Stimulated activated CD4-positive, alpha-beta T cell treated with anti-CD3 and anti-CD28 coated beads, Interleukin-12 subunit alpha, Interleukin-12 subunit beta, amount 100 ng/mL, for 4 hours (primary cell): ENCODE measurements around the gene CDC20.
"Not testable (repeated sequence)": the region's sequence is repeated elsewhere in the genome, so short reads cannot be mapped to it uniquely, and the experiment has no call there.

Experiments
- DNase-seq: peaks from one replicate; pipeline ENCODE4 v3.0.0-alpha.2; 2020

CDC20 gene

DNA sequence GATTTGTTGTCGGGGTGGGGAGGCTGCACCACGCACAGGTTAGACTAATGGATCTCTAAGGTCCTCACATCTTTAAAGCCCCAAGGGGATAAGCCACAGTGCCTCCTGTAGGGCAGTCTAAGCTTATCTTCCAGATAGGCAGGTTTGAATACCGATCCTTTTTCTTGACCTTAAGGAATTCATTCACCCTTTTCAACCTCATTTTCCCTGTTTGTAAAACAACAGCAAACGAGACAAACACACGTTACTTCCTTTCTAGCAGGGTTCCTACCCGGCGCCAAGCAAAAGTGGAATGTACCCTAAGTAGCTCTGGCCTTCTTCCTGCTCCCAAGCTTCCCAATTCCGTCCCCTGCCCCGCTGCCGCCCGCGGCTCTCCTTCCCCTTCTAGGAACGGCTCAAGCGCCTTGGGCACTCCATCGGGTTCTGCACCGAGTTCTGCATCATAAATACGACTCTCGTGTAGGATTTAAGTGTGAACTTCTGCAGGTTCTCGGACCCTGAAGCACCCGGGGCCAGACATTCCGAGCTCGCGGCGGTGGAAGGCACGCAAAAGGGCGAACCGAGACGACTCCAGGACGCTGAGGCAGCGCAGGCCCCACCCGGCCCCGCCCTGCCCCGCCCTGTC is 548 bp upstream of the CDC20 start:
- no peak for DNase-seq

DNA sequence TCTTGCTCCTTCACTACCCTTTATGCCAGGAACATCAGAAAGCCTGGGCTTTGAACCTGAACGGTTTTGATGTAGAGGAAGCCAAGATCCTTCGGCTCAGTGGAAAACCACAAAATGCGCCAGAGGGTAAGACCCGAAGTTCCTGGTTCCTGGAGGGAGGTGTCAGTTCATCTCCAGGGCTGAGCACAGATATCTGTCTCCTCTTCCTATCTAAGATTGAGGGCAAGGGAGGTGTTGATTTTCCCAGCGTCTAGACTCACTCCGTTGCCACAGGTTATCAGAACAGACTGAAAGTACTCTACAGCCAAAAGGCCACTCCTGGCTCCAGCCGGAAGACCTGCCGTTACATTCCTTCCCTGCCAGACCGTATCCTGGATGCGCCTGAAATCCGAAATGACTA is 915 bp downstream of the CDC20 start:
- no peak for DNase-seq

DNA sequence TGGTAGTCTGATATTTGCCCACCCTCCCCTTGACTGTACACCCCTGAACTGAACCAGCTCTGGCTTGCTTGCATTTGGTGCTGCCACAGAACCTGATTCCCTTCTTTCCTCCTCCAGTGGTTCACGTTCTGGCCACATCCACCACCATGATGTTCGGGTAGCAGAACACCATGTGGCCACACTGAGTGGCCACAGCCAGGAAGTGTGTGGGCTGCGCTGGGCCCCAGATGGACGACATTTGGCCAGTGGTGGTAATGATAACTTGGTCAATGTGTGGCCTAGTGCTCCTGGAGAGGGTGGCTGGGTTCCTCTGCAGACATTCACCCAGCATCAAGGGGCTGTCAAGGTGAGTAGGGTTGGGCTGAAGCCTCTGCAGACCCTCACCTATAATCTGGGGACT is 1.8 kb downstream of the CDC20 start:
- DNase-seq, result no peak

DNA sequence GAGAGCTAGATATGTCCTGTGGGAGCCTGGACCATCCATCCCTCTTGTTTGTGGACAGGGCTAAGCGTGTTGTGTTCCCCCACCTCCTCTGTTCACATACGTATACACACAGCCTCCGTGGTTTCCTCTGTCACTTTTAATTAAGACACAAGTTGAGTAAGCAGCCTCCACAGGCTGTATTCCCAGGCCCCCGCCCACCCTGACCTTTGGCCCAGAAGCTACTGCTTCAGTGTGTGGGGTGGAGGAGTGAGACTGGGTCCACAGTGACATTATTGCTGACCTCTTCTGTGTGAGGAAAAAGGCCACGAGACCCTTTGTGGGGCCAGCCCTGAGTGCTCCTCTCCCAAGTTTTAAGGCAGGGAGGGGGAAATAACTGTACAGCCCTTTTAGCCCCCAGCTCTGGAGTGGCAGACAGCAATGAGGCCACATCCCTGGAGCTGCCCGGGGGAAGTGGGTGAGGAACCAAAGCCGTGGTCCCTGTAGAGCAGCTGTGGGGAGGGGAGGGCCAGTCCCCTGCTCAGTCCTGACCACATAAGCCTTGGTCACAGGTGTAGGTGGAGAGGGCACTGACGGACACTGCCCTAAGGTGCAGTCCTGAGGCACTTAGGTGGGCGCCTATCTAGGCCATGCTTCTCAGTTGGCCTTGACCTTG is 4.6 kb downstream of the CDC20 start:
- DNase-seq, result no peak

DNA sequence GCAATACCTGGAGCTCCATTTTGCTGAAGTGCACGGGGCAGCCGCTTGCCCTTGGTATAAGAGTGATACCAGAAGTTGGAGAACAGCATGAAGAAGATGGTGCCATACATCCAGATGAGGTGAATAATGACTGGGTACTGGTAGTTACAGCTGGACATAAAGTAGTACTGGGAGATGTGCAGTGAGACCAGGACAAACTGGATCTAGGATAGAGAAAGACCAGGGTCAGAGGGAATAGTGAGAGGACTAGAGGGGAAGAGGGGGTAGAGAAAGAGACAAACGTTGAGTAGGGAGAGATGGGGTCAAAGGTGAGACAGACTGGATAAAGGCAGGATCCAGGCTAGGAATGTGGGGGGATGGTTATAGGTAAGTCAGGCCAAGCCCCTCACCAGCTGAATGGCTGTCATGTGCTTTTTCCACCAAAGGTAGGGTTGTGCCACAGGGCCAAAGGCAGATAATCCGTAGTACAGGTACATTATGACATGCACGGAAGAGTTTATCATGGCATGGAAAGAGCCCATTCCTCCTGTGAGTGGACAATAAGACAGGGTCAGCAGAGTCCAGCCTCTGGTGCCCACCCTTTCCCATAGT is 5.2 kb downstream of the CDC20 start:
- no peak for DNase-seq

DNA sequence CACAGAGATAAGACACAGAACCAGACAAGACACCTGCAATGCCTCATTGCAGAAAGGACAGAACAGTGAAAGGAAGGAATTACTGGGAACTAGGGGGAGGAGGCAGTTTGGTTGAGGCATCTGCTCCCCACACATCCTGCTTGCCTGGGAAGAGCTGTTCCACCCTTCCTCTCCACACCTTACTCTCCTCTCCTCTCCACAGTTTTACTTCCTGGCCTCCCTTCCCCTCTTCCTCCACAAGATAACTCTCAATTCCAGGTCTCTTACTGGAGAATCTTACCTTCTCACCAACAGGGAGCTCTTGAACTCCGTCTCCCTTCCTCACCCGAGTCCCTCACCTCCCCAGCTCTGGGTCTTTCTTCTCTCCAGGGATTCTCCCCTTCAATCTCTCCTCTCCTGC is 6.9 kb downstream of the CDC20 start:
- DNase-seq, result no peak

DNA sequence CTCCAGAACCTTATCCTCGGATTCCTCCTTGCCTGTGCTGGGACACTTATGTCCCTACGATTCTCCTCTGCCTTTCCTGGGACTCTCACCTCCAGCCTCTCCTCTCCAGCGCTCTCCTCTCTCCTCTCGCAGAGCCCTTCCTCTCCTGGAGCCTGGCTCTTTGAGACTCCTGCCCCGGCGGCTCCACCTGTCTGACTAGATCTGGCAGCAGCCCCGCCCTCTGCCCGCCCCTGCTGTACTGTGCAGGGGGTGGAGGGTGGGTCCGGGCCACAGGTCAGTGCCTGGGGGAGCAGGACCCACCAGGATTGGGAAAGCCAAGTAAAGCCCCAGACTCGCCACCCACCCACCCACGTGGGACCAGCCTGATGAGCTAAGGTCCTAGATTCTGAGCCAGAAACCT is 7.4 kb downstream of the CDC20 start:
- DNase-seq, result no peak

DNA sequence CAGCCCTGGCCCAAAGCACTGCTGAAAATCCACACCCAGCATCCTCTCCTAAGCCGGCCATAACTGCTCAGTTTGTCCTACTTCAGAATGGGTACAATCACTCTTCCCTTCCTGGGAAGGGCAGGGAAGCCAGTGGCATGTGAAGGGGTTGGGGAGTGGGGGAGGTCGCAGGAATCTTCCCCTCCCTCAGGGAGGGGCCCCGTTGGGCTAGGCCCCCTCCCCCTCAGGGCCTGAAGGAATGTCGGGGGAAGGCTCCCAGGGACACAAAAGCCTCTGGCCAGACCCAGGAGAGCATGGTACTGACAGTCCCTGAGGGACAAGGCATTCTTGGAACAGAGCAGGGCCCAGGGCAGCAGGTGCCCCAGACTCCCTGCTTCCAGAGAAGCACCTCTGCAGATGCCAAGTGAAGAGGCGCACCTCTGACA is 7.8 kb downstream of the CDC20 start:
- no peak for DNase-seq

DNA sequence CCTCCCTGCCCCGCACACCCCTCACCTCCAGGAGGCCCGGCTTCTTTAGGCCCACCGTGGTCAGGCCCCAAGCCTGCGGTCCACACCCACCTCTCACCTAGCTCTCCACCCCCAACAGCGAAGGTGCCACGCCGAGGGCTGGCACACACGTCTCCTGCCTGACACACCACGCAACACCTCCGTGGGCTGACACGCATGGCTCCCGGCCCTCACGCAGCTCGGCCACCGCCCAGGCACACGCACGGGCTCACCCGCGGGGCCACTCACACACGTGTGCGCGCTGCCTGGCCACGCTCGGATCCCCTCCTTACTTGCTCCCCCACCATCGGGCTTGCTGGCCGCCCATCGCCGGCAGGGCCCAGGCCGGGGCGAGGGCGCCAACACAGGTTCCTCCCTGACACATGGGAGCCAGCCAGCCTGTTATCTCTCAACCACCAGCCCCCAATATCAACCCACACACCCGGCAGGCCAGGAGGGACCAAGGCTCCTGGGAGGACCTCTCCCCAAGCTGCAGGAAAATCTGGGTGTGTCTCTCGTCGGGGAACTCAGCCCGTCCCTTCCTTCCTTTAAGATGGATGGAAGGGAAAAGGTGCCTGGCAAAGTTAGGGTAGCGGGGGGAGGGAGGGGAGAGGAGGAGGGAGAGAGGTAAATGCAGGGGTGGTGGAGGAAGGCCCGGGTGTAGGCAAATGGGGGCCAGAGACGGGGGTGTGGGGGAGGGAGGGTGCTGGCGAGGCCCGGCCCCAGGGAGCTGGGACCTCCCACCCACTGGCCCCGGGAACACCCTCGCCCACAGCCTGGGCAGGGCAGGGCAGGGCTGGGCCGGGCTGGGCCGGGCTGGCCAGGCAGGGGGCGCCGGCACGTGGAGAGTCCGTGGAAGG is 8.5 kb downstream of the CDC20 start:
- peak; percentile 29 for DNase-seq

DNA sequence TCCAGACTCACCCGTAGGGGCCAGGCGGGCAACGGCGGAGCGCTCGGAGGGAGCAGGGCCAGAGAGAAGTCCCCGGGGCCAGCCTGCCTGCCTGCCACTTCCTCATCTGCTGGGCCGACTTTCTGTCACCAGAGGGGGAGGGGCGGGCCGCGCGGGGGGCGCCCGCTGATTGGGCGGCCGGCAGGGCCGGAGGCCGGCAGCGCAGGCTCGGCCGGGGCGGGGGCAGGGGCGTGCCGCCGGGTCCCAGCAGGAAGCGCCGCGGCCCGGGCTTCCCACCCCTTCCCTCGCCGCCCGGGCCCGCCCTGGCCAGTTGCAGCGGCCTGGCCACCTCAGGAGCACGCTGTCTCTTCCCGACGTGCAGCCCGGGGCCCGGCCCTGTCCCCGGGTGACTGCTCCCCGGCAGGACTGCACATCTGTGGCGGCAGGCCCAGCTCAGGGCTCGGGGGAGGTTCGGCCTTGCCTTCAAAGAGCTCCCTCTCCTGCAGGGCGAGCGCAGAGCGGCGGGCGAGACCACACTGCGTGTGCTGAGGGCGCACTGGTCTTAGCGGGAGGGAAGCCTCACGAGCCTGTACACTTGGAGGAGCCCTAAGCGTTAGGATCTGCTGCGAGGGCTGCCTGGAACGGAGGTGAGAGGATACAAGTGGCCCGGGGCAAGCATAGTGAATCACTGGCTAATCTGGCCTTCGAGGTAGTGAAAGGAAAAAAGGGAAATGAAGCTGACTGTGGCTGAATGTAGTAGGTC is 9.3 kb downstream of the CDC20 start, which contains the start of gene ELOVL1:
TSS of gene ELOVL1 (minus strand) at position 108 of the 742 bp plus-strand sequence. CDS start 2,402 bp downstream, outside the sequence.
- peak; percentile 93 for DNase-seq

DNA sequence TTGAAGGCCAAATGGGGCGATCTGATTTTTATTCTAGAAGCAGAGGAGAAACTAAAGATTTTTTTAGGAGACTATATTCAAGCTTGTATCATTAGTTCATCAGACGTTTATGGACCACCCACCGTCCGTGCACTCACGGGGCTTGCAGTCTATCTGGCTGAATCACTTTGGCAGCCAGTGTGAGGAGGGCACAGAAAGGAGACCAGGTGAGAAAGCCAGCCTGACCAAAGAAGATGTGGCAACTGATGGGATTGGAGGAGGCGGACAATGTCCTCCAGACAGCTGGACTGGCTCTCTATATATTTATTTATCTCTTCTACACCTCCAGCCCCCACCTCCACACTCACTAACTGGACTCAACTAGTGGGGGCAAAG is 9.9 kb downstream of the CDC20 start:
- no peak for DNase-seq

DNA sequence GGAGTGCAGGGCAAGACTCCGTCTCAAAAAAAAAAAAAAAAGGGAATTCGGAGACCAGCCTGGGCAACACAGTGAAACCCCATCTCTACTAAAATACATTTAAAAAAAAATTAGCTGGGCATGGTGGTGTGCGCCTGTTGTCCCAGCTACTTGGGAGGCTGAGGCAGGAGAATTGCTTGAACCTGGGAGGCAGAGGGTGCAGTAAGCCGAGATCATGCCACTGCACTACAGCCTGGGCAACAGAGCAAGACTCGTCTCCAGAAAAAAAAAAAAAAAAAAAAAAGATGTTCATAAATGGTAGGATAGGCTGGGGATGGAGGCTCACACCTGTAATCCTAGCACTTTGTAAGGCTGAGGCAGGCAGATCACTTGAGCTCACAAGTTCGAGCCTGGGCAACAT is 11.0 kb downstream of the CDC20 start:
- DNase-seq, result not testable (repeated sequence)

DNA sequence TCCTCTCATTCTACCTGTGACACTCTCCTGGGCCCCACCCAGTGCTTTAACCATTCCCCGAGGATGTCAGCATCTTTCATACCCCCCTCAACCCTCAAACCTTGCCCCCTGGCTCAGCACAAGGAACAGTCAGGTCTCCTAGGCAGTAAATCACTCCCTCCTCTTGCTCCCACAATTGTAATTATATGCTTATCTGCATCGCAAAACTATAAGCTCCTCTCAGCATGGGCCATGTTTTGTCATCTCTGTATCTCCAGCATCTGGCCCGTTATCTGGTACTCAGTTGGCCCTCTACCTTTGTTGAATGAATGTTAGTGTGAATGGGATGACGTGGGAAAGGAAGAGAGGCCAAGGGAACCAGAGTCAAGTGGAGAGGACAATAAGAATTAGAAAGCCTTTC is 11.8 kb downstream of the CDC20 start:
- DNase-seq, result no peak

DNA sequence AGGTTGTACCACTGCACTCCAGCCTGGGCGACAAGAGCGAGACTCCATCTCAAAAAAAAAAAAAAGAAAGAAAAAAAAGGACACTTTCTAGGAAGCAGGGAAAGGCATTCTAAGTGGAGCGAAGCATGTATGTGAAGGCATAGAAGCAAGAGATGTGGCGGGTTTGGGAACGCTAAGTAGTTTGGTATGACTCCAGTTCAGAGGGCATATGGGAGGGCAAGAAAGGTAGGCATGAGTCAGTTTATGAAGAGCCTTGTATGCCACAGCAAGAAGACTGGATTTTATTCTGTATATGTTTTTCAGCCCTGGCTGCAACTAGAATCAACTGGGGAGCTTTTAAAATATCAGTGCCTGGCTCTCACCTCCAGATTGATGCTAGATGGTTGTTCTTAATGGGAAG is 13.4 kb downstream of the CDC20 start:
- no peak for DNase-seq

DNA sequence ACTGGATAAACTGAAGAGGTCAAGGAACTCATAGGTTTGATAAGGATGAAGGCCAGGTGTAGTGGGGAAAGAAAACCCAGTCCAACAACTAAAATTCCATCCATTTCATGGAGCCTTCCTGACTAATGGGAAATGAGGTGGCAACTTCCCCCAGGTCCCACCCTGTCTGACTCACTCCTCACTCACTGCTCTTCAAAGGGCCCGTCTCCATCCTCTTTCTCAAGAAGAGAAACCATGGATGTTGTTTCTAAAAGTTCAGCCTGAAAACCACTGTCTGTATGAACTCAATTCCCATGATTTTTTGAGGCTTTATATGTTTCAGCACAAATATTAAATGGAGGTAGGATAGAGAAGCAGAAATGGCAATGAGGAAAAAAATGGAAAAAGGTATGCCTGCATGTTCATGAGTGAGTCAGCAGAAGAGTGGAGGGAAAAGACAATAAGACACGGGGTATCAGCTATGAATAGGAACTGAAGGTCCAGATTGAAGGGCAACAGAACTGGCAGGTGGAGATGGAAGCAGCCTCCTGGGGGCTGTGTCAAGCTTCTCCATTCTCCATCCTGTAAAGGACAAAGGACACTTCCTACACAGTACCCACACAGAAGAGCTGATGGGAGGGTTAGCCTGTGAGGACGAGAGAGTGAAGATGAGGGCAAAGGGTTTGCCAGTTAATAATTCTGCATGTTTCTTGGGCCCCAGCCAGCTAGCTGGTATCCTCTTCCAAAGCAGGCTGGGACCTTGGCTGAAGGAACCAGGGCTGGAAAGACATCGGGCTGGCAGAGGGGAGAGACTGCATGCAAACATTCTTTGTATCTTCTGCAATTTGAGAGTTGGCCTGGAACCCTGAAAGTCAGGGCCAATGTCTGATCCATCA is 14.5 kb downstream of the CDC20 start:
- no peak for DNase-seq

DNA sequence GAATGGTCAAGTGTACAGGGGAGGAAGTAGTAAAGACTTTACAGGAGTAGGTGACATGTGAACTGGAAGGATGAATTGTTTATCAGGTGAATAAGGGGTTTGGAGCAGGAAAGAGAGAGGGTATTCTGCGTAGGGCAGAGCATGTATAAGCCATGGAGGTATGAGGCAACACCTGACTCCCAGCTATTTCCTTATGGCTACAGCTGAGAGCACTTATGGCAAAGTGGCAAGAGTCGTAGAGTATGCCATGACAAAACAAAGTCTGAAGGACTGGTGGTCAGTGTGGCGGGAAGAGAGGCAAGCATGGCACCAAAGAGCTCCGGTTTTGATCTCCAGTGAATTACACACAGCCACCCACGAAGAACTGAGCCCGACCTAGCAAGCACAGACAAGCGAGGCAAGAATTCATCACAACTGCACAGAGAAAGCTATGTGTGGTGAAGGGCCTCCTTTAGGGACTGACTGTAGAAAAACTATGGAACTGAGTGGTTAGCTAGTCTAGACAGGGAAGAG is 18.0 kb downstream of the CDC20 start:
- DNase-seq, result no peak

DNA sequence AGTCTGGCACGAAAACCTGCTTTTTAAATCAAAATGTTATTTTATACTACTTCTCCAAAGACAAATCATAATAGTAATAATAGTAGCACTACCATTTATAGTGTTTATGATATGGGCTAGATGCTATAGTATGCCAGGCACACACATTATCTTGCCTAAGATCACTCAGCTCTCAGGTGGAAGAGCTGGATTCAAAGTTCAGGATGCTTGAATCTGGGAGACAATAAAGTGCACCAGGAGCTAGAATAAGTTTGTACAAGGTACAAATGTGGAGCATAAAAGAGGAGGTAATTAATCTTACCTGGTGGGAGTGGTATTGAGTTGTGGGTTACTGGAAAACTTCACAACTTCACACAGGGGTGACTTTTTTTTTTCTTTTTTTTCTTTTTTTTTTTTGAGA is 19.1 kb downstream of the CDC20 start:
- no peak for DNase-seq

DNA sequence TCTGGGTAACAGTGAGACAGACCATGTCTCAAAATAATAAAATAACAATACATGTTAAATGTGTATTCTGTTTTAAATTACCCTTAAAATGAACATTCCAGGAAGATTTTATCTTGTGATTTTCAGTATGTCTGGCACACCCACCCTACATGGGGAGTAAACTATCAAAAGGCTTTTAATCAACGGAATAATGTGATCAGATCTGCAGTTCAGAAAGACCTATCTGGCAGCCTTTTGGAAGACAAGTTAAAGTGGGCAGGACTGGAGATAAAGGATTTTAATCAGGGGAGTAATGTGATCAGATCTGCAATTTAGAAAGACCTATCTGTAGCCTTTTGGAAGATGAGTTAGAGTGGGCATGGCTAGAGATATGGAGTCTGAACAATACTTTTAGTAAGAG is 20.7 kb downstream of the CDC20 start:
- no peak for DNase-seq

DNA sequence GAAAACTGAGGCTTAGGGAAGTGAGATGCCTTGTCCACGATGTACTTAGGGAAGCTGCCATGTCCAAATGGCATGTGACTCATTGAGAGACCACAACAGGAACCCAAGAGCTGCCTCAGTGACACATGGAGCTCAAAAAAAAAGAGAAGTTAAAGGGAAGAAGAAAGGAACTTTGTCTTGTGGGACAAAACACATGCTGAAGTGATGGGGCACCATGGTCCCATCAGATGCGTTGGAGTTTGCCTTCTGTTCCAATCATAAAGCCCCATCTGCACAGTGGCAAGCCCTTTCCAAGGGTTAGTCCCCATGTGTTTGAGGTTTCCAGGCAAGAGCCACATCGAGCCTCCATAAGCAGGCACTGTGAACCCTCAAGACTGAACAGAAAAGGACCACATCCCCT is 22.8 kb downstream of the CDC20 start:
- DNase-seq, result no peak

DNA sequence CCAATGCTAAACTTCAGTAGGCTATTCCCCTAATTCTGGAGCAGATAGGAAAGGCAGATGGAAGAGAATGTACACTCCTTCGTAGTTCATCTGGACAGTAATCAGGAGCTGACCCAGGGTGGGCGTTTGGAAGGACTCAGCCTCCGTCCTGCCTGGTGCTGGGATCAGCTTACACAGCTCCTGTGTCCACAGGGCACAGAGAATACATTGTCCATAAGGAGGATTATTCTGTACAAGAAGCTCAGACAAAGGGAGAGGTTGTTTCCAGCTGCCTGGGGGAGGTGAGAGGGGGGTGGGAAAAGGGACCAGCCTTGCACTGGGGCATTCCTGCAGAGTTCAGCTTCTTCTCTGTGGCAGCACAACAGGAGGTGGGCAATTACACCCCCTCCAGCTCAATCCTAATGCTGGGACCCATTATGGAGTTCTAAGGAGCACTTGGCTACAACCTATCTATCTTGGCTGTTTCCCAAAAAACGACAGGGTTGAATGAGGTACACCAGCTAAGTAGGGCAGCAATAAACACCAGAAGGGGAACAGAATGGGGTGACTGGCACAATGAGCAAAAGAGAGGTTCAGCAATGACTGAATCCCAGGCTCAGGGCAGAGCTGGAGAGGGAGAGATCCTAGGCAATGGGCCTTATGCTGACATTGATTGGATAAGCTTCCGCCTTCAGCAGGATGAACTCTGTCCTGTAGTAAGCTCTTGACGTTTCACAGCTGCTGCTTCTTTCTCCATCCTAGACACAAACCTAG is 23.4 kb downstream of the CDC20 start:
- no peak for DNase-seq

DNA sequence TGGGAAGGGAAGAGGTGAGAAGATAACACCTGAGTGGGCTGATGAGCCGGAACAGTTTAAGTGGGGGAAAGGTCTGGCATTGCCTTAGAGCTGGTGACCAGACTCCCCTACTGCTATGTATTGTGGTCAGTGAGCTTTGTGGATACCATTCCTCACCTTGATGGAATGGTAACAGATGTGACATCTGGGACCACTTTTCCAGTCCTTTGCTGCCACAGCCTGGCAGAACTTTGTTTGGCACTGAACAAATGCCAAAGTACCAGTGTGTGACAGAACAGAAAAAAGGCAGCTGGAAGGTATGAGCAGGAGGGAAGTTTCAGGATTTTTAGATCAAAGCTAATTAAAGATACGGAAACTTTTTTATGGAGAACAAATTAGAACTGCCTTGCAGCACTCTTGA is 24.7 kb downstream of the CDC20 start:
- DNase-seq, result no peak
